K562 (cell line): ENCODE measurements around the gene PPP1R3G. TPM values are rescaled to one million over a fixed set of nuclear protein-coding genes. Genes with fewer than 3 reads are reported as not detected.

Experiments used
- ATAC-seq: fragments of 200-7000 bp; cut with Tn5 transposase; 3 replicates; pipeline ENCODE4 v1.9.1; 2020; ENCODE audit warnings: moderate library complexity
- BruUV-seq: library from RNA; stranded (reverse); fragments of 400-500 nt; replicated peaks from 2 replicates; lab custom pipeline; 2021; lab: Mats Ljungman, UMichigan
- CTCF ChIA-PET: fragments of 300-600 bp; formaldehyde crosslinking; extraction: SDS; loops from one replicate; lab custom pipeline; 2021; ENCODE audit warnings: low intra/inter-chr PET ratio; lab: Yijun Ruan, JAX
- POLR2A ChIA-PET: fragments of 300-600, 350-650 bp; sonication (Branson Sonifier 250); formaldehyde crosslinking; extraction: SDS; loops from one replicate; lab custom pipeline; 2021; ENCODE audit warnings: antibody characterized with exemption, inconsistent platforms; lab: Yijun Ruan, JAX
- DNase-seq, 4 experiments: peaks; one replicate each; pipeline versions ENCODE4 v3.0.0 to v3.0.0-alpha.2; 2011 to 2018; ENCODE audit warnings: low spot score in 3 of 4, mixed read lengths in 3 of 4; ENCODE audit errors: extremely low read depth in 1 of 4
- FAIRE-seq: peaks from 2 replicates; lab custom pipeline; 2011; peaks lifted over from hg19 to GRCh38; lab: Jason Lieb, UNC
- H2AFZ ChIP-seq: 2 replicates; pipeline ENCODE4 v1.6.0; 2011; ENCODE audit warnings: low read depth, low read length, control low read depth, inconsistent platforms
- H3K27ac ChIP-seq: fragments of 200-600 bp; 3 replicates; pipeline ENCODE4 v1.8.0; 2011; ENCODE audit warnings: low read depth, mild to moderate bottlenecking, control low read depth, inconsistent platforms, low read length, moderate library complexity, mixed read lengths; ENCODE audit errors: extremely low read depth
- H3K27me3 ChIP-seq, 2 experiments: fragments of 300-600 bp in 1 of 2; 2 replicates in 1 of 2; 3 replicates in 1 of 2; pipeline versions ENCODE4 v1.6.0 to v1.8.0; 2011; ENCODE audit warnings: inconsistent platforms in 2 of 2, low read length in 2 of 2, mild to moderate bottlenecking in 1 of 2, mixed read lengths in 1 of 2, moderate library complexity in 1 of 2; ENCODE audit not compliant: control insufficient read depth in 2 of 2, insufficient read depth in 2 of 2
- H3K36me3 ChIP-seq: fragments of 300-600 bp; 3 replicates; pipeline ENCODE4 v1.8.0; 2011; ENCODE audit warnings: mild to moderate bottlenecking, low read length, inconsistent platforms; ENCODE audit not compliant: control insufficient read depth, insufficient read depth
- H3K4me1 ChIP-seq, 2 experiments: fragments of 200-600 bp in 1 of 2; replicated peaks in 1 of 2; 2 replicates in 1 of 2; 3 replicates in 1 of 2; pipeline versions ENCODE4 v1.5.1 to v1.8.0; 2011; ENCODE audit warnings: inconsistent platforms in 2 of 2, low read length in 2 of 2, mild to moderate bottlenecking in 1 of 2, mixed read lengths in 1 of 2, moderate library complexity in 1 of 2; ENCODE audit not compliant: control insufficient read depth in 2 of 2, insufficient read depth in 2 of 2
- H3K4me2 ChIP-seq: 2 replicates; pipeline ENCODE4 v1.6.1; 2011; ENCODE audit warnings: low read length, control low read depth, inconsistent platforms, mixed read lengths; ENCODE audit not compliant: insufficient read depth
- H3K4me3 ChIP-seq: fragments of 200-600 bp; sonication (generic), shearing (Covaris generic); 2 replicates; pipeline ENCODE4 v1.5.1; 2016; ENCODE audit warnings: control low read depth, inconsistent platforms
- H3K79me2 ChIP-seq: fragments of 200-600 bp; 3 replicates; pipeline ENCODE4 v1.8.0; 2011; ENCODE audit warnings: low read length, inconsistent platforms; ENCODE audit not compliant: control insufficient read depth, insufficient read depth
- H3K9ac ChIP-seq, 2 experiments: 2 replicates each; pipeline versions ENCODE4 v1.6.0 to v1.6.1; 2011; ENCODE audit warnings: low read depth in 2 of 2, low read length in 2 of 2, control low read depth in 1 of 2, inconsistent platforms in 1 of 2, mild to moderate bottlenecking in 1 of 2, mixed read lengths in 1 of 2; ENCODE audit not compliant: insufficient read depth in 1 of 2
- H3K9me1 ChIP-seq: one replicate; pipeline ENCODE4 v1.6.0; 2011; ENCODE audit warnings: inconsistent platforms, mild to moderate bottlenecking, low read length, moderate library complexity; ENCODE audit not compliant: control insufficient read depth, insufficient read depth
- H3K9me3 ChIP-seq: replicated peaks from 2 replicates; pipeline ENCODE4 v1.5.1; 2011; ENCODE audit warnings: low read depth, low read length, inconsistent platforms; ENCODE audit not compliant: control insufficient read depth, insufficient read depth
- H4K20me1 ChIP-seq: replicated peaks from 2 replicates; pipeline ENCODE4 v1.6.1; 2011; ENCODE audit warnings: low read length, inconsistent platforms, mixed read lengths; ENCODE audit not compliant: control insufficient read depth, insufficient read depth
- C11orf30 ChIP-seq: fragments of 450-650 bp; IDR thresholded peaks from 2 replicates; pipeline ENCODE4 v1.6.1; 2016; ENCODE audit warnings: low read depth, mild to moderate bottlenecking
- CBFA2T3 ChIP-seq: fragments of 450-650 bp; IDR thresholded peaks from 2 replicates; pipeline ENCODE4 v1.6.1; 2017
- CEBPZ ChIP-seq: fragments of 150-350 bp; IDR thresholded peaks from 2 replicates; pipeline ENCODE4 v1.6.1; 2014; ENCODE audit warnings: low read depth, mild to moderate bottlenecking, low read length, borderline replicate concordance
- CHAMP1 ChIP-seq: fragments of 450-650 bp; IDR thresholded peaks from 2 replicates; pipeline ENCODE4 v1.6.1; 2016; ENCODE audit warnings: mild to moderate bottlenecking
- CHD2 ChIP-seq: IDR thresholded peaks from 2 replicates; pipeline ENCODE4 v1.6.1; 2011; ENCODE audit warnings: low read depth, low read length
- ESRRB ChIP-seq: fragments of 250-450 bp; sonication (Bioruptor Pico); IDR thresholded peaks from 2 replicates; pipeline ENCODE4 v1.5.0; 2020; ENCODE audit warnings: mild to moderate bottlenecking, moderate library complexity, borderline replicate concordance
- FOXK1 ChIP-seq: sonication (generic); formaldehyde crosslinking; IDR thresholded peaks from 2 replicates; pipeline ENCODE4 v1.8.0; 2022; ENCODE audit warnings: missing genetic modification reagents, mild to moderate bottlenecking, borderline replicate concordance
- ILK ChIP-seq: fragments of 450-650 bp; IDR thresholded peaks from 2 replicates; pipeline ENCODE4 v1.6.1; 2016; ENCODE audit warnings: missing genetic modification characterization, low read depth, mild to moderate bottlenecking, missing compliant biosample characterization, moderate library complexity, borderline replicate concordance
- KAT7 ChIP-seq: sonication (generic); formaldehyde crosslinking; IDR thresholded peaks from 2 replicates; pipeline ENCODE4 v1.8.0; 2022; ENCODE audit warnings: missing genetic modification reagents, mild to moderate bottlenecking, borderline replicate concordance
- MAFK ChIP-seq: IDR thresholded peaks from 2 replicates; pipeline ENCODE4 v1.6.1; 2011; ENCODE audit warnings: low read length, improper control_type of control experiment
- MYBL2 ChIP-seq, 2 experiments: fragments of 450-650 bp in 1 of 2; sonication (generic) in 1 of 2; formaldehyde crosslinking in 1 of 2; IDR thresholded peaks; 2 replicates each; pipeline versions ENCODE4 v1.6.1 to v1.8.1; 2017 to 2022; ENCODE audit warnings: borderline replicate concordance in 1 of 2, inconsistent platforms in 1 of 2, low read depth in 1 of 2, mild to moderate bottlenecking in 1 of 2, missing genetic modification reagents in 1 of 2, moderate library complexity in 1 of 2
- PCBP1 ChIP-seq: fragments of 200-400 bp; formaldehyde crosslinking; IDR thresholded peaks from 2 replicates; pipeline ENCODE4 v1.6.1; 2018; ENCODE audit warnings: mild to moderate bottlenecking, low read depth, low read length; ENCODE audit not compliant: poor library complexity, severe bottlenecking
- ZBTB7A ChIP-seq: IDR thresholded peaks from 2 replicates; pipeline ENCODE4 v1.6.1; 2011; ENCODE audit warnings: low read depth, mild to moderate bottlenecking, low read length, moderate library complexity, borderline replicate concordance; ENCODE audit not compliant: control insufficient read depth
- ZFPM2 ChIP-seq: fragments of 250-450 bp; sonication (Bioruptor Pico); IDR thresholded peaks from 2 replicates; pipeline ENCODE4 v1.5.1; 2022; ENCODE audit warnings: mild to moderate bottlenecking
- ZZZ3 ChIP-seq: fragments of 450-650 bp; IDR thresholded peaks from 2 replicates; pipeline ENCODE4 v1.6.1; 2016; ENCODE audit warnings: antibody characterized with exemption, mild to moderate bottlenecking, moderate library complexity
- WGBS: fragments of 100-300 bp; shearing (Covaris generic); methylation state at CpG from one replicate; pipeline ENCODE4 v1.1.6; 2016; ENCODE audit warnings: low coverage, mixed read lengths; ENCODE audit not compliant: insufficient coverage; ENCODE audit errors: missing lambda C conversion rate; 5-methylcytosine and 5-hydroxymethylcytosine counted together
- in situ Hi-C: fragments of 300-500 bp; cut with MboI; formaldehyde crosslinking; loops from 4 replicates; pipeline ENCODE4 v1.15.0; 2018; ENCODE audit warnings: inconsistent platforms, mixed read lengths
- intact Hi-C: fragments of 100-400 bp; cut with micrococcal nuclease; formaldehyde crosslinking; loops from 2 replicates; pipeline ENCODE4 v1.14.2; 2022
- polyA plus RNA-seq, 8 experiments: library from polyadenylated mRNA; depleted of rRNA in 4 of 8; stranded (reverse) in 5 of 8; unstranded in 3 of 8; fragments of >200 nt; fragmentation: Nextera tagmentation in 2 of 8; fragmentation: Illumina TruSeq in 1 of 8; extraction: Ambion mirVana in 2 of 8; extraction: Trizol in 1 of 8; gene quantifications; 2 replicates each; pipeline versions ENCODE4 v1.2.1 to v1.2.3, GENCODE V29; 2011 to 2014; ENCODE audit warnings: inconsistent platforms in 1 of 8, missing spikeins in 1 of 8
- total RNA-seq, 7 experiments: library from RNA; depleted of rRNA in 6 of 7; stranded (reverse); fragments of >200 nt in 6 of 7; fragmentation: Illumina TruSeq in 2 of 7; extraction: Trizol in 2 of 7; gene quantifications; 2 replicates each; pipeline versions ENCODE4 v1.2.1 to v1.2.3, GENCODE V29; 2011 to 2021; ENCODE audit warnings: low replicate concordance in 1 of 7

Gene PPP1R3G
- total and polyA plus RNA-seq, 9 of the 15 experiments (the other 6 are each of a cell fraction or from before 2014, with no cell fraction given): 0.01 to 0.13 (median 0.01) TPM; not detected in 4

GRCh38 chr6:5103250-5103649 lies 18.1 kb downstream of the PPP1R3G start (continued):
- TF ChIP-seq ESRRB (CRISPR knock-in tag): no peak
- TF ChIP-seq, all 486 proteins: peak for 5

- intact Hi-C loops: no loop called here
- H3K27ac ChIP-seq: no peak overlapping the region
- ATAC-seq (no peak), DNase-seq (no peak), FAIRE-seq (no peak)
- no peaks in the 10 kb centered on the region for H3K27me3 ChIP-seq
- H3K4me2 ChIP-seq: no peak overlapping the region
- no peaks in the 10 kb centered on the region for H4K20me1 ChIP-seq
- H3K79me2 ChIP-seq: no peaks in the 10 kb centered on the region
- in situ Hi-C loops: no loop called here
- H3K9me3 ChIP-seq: no peaks in the 10 kb centered on the region
- H3K36me3 ChIP-seq: peaks cover 8% of the 10 kb centered on the region; the same call in 2 of the 3 replicates
- no peak overlapping the region for H2AFZ ChIP-seq
- whole genome bisulfite sequencing: 61% methylated on average over 6 of the region's 6 CpGs
- POLR2A ChIA-PET: interaction anchor here (0.7 to 1.0 kb wide), 2 partner anchors 12 to 712 kb away, joined by 3 to 4 read pairs; no protein-coding TSS in a partner anchor
- CTCF ChIA-PET: no interaction called here
- no peak overlapping the region for H3K4me3 ChIP-seq
- H3K4me1 ChIP-seq: no peaks in the 10 kb centered on the region; a peak in 1 of 5 replicates
- no TSS peak for BruUV-seq
- H3K9ac ChIP-seq: no peak overlapping the region
- no peaks in the 10 kb centered on the region for H3K9me1 ChIP-seq
- no peak for TF ChIP-seq ZBTB7A
- TF ChIP-seq CHAMP1: no peak
- TF ChIP-seq MAFK: peak; percentile 91
- TF ChIP-seq ZZZ3: no peak
- no peak for TF ChIP-seq FOXK1 (CRISPR knock-in tag)
- TF ChIP-seq C11orf30: peak; percentile 89
- no peak for TF ChIP-seq CEBPZ
- no peak for TF ChIP-seq PCBP1
- TF ChIP-seq ILK (tag): no peak
- no peak for TF ChIP-seq MYBL2 (IDR thresholded peaks at IDR 0.05; ENCODE audit: low read depth)
- TF ChIP-seq MYBL2 (CRISPR knock-in tag; IDR thresholded peaks at IDR 0.05; ENCODE audit: borderline replicate concordance): no peak
- no peak for TF ChIP-seq CHD2
- no peak for TF ChIP-seq KAT7 (CRISPR knock-in tag)
- TF ChIP-seq CBFA2T3: no peak
- TF ChIP-seq ZFPM2 (CRISPR knock-in tag): no peak
Observed at GRCh38 chr6:5104667-5105066, 19.5 kb downstream of the PPP1R3G start.
